ENCODE measurements around the gene EN1. TPM values are rescaled to one million over a fixed set of nuclear protein-coding genes. Genes with fewer than 3 reads are reported as not detected.

The EN1 gene
- total and polyA plus RNA-seq, 8 donors: not detected

DNA sequence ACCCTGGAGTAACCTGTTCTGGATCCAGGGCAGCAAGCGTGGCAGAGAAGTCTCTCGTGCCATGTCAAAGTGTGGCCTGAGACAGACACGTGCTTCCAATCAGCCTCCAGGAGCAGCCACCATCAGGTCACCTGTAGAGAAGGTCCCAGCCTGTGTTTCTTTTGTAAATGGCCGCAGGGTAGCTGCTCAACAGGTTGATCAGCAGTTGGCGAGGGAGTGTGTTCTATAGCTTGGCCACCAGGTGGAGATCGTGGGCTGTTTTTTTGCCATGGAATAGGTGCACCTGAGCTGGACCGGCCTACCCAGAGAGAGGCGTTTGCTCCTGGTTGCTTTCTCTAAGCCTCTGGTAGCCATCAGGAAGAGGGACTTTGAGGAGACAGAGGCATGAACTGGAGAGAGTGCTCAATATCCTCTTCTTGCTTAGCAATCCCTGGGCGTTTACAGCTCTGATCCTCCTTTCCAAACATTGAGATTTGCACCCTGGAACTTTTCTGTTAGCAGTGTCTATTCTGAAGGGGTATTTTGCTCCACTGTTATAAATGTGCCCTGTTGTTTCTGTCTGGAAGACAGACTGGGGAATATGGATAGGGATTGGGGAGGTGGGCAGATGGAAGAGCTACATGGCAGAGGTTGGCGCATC, 34.2 kb upstream of the EN1 start:
- peak in 2 of 4 donors; percentile 54 to 68 for DNase-seq
- Histone ChIP-seq H3K36me3 (no peaks in the 10 kb centered on the region), H3K9me3 (no peaks in the 10 kb centered on the region), H3K27ac (no peak overlapping the region), H3K27me3 (peaks cover 0 to 38% of the 10 kb centered on the region in 2 donors), H3K4me3 (no peak overlapping the region), H3K4me1 (peaks cover 0 to 14% of the 10 kb centered on the region in 2 donors)
- intact Hi-C loops (cut with DNase I): no loop called here
- TF ChIP-seq, protein P1, sequence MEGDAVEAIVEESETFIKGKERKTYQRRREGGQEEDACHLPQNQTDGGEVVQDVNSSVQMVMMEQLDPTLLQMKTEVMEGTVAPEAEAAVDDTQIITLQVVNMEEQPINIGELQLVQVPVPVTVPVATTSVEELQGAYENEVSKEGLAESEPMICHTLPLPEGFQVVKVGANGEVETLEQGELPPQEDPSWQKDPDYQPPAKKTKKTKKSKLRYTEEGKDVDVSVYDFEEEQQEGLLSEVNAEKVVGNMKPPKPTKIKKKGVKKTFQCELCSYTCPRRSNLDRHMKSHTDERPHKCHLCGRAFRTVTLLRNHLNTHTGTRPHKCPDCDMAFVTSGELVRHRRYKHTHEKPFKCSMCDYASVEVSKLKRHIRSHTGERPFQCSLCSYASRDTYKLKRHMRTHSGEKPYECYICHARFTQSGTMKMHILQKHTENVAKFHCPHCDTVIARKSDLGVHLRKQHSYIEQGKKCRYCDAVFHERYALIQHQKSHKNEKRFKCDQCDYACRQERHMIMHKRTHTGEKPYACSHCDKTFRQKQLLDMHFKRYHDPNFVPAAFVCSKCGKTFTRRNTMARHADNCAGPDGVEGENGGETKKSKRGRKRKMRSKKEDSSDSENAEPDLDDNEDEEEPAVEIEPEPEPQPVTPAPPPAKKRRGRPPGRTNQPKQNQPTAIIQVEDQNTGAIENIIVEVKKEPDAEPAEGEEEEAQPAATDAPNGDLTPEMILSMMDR (IDR thresholded peaks at IDR 0.05): peak; percentile 73 to 87
- ATAC-seq: peak; percentile 97

DNA sequence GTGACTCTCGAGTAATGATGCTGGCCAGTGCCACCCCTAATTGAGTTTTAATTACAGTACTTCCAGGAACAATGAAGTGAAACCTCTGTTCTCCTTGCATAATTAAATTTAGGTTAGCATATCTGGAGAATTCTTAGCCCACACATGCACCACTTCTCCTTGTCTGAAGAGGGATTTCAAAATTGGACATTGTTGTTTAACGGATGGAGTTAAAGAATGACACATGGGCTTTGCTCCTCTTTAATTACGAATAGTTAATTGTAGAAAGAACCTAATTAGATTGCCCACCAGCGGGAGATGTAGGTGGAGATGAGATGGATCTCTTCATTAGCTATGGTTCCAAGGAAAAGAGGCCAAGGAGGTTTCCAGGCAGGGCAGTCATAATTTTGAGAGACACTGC, 33.1 kb upstream of the EN1 start:
- DNase-seq (no peak), ATAC-seq (no peak)
- Histone ChIP-seq H3K9me3 (no peaks in the 10 kb centered on the region), H3K27me3 (peaks cover 0 to 49% of the 10 kb centered on the region in 2 donors), H3K27ac (no peak overlapping the region), H3K4me3 (no peak overlapping the region), H3K36me3 (no peaks in the 10 kb centered on the region), H3K4me1 (peaks cover 0 to 14% of the 10 kb centered on the region in 2 donors)
- TF ChIP-seq, protein P1 (IDR thresholded peaks at IDR 0.05): no peak
- intact Hi-C loops (cut with DNase I): no loop called here

DNA sequence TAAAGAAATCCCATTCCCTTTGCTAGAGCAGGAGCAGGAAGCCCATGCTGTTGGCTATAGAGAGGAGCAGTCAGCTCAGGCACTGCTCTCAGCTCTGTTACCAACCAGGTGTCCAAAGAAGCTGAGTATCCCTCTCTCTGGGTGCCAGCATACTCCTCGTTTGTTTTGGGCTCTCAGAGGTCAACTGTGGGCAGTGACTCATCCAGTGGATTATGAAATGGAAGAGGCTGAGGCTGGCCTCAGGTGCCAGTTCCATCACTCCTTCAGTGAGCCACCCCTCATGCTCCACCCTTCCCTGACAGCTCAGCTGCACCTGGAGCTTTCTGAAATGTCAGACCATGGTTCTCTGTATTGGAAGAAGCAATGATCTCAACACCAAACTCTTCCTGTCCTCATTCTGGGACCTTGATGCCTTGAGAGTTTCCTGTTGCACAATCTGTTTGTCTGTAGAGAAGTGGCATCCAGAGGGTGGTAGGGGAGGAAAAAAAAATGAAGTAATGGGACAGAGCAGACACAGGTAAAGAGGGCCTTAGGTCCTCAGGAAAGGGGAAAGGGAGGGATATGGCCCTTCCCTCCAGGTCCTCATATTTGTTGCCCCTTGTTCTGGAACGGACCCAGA, 31.2 kb upstream of the EN1 start:
- Histone ChIP-seq H3K4me3 (no peak overlapping the region), H3K4me1 (peaks cover 0 to 14% of the 10 kb centered on the region in 2 donors), H3K27ac (no peak overlapping the region), H3K36me3 (no peaks in the 10 kb centered on the region), H3K27me3 (peaks cover 4 to 67% of the 10 kb centered on the region in 2 donors), H3K9me3 (no peaks in the 10 kb centered on the region)
- intact Hi-C loops (cut with DNase I): no loop called here
- ATAC-seq (peak; percentile 4), DNase-seq (no peak)
- TF ChIP-seq, protein P1 (IDR thresholded peaks at IDR 0.05): no peak

DNA sequence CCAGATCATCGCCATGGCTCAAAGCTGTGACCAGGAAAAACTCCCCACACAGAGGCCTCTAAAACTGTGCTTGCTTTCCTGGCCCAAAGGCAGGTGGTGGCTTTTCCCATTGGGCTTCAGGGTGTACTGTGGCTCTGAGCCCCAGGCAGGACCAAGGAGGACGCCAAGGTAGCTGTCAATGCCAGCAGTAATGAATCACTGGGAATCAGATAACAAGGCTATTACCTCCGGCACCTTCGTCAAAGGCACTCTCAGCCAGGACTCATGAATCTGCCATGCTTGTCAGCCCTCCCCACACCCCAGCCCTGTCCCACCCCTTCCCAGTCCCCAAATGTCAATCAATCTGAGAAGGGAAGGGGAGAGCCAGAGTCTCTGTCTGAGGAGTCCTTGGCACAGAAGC, 27.9 kb upstream of the EN1 start:
- ATAC-seq: no peak
- H3K36me3 ChIP-seq: no peaks in the 10 kb centered on the region
- H3K4me3 ChIP-seq: no peak overlapping the region
- H3K4me1 ChIP-seq: no peaks in the 10 kb centered on the region
- no peak for DNase-seq
- intact Hi-C loops (cut with DNase I): no loop called here
- H3K27me3 ChIP-seq: peaks cover 4 to 74% of the 10 kb centered on the region in 2 donors
- H3K27ac ChIP-seq: no peak overlapping the region
- TF ChIP-seq, protein P1 (IDR thresholded peaks at IDR 0.05): no peak
- H3K9me3 ChIP-seq: no peaks in the 10 kb centered on the region

DNA sequence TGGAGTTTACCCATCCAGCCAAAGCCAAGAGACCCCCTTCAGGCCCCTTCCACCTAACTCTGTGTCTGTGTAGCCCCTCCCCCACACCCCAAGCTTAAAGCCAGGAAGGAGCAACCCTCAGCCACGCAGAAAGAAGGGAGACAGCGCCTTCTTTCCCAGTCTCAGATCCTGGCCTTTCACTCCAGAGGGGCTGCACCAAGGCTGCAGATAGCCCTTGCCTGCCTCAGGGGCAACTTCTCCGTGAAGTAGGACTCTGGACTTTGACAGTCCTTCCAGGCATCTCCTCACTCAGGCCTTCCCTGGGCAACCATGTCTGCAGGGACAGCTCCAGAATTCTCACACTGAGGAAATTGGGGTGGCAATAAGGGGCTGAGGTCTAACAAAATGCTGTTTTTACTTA, 26.9 kb upstream of the EN1 start:
- TF ChIP-seq, protein P1 (IDR thresholded peaks at IDR 0.05): no peak
- Histone ChIP-seq H3K27ac (no peak overlapping the region), H3K4me1 (no peaks in the 10 kb centered on the region), H3K27me3 (peaks cover 4 to 67% of the 10 kb centered on the region in 2 donors), H3K9me3 (no peaks in the 10 kb centered on the region), H3K4me3 (no peak overlapping the region), H3K36me3 (no peaks in the 10 kb centered on the region)
- no peak for ATAC-seq
- intact Hi-C loops (cut with DNase I): no loop called here
- DNase-seq: no peak

Data from left lung (tissue), 10 donors.